Choroid plexus epithelial cell (primary cell): ENCODE data around the gene TADA2A.

Source experiments
- DNase-seq: peaks from one replicate; pipeline ENCODE4 v3.0.0-alpha.2; 2010; ENCODE audit warnings: low read depth
- H3K4me3 ChIP-seq: 2 replicates; pipeline ENCODE4 v1.5.1; 2011; ENCODE audit warnings: low read depth, mild to moderate bottlenecking, control low read depth, low read length, moderate library complexity
- TF ChIP-seq, protein P1 (sequence below): conservative IDR thresholded peaks from 2 replicates; pipeline ENCODE4 v1.5.1; 2011; ENCODE audit warnings: low read depth, mild to moderate bottlenecking, control low read depth, inconsistent platforms, low read length, moderate library complexity

The TADA2A gene

DNA sequence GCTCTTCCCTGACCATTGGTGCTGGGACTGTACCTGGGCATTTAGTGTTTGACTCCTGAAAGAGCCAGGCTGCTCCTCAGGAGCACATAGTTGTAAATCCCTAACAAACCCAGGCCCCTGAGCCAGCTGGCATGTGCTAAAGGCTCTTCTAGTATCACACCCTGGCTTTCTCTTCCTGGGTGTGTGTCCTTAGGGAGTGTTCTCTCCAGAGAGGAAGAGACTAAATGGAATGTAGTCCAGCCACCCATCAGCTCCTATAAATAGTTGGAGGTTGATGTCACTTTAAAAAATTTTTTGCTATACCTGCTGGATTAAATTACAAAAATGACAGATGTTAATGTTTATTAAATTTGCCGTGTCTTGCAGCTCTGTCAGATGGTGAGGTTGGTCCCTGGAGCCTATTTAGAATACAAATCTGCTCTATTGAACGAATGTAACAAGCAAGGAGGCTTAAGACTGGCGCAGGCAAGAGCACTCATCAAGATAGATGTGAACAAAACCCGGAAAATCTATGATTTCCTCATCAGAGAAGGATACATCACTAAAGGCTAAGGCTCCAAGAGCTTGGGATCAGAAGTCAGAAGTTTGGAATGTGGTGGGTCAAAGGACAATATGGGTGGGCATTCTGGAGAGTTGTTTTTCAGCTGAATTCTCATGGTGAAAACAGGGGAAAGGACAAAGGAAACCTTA, 69.9 kb downstream of the TADA2A start:
- no peak overlapping the region for H3K4me3 ChIP-seq
- TF ChIP-seq, protein P1, sequence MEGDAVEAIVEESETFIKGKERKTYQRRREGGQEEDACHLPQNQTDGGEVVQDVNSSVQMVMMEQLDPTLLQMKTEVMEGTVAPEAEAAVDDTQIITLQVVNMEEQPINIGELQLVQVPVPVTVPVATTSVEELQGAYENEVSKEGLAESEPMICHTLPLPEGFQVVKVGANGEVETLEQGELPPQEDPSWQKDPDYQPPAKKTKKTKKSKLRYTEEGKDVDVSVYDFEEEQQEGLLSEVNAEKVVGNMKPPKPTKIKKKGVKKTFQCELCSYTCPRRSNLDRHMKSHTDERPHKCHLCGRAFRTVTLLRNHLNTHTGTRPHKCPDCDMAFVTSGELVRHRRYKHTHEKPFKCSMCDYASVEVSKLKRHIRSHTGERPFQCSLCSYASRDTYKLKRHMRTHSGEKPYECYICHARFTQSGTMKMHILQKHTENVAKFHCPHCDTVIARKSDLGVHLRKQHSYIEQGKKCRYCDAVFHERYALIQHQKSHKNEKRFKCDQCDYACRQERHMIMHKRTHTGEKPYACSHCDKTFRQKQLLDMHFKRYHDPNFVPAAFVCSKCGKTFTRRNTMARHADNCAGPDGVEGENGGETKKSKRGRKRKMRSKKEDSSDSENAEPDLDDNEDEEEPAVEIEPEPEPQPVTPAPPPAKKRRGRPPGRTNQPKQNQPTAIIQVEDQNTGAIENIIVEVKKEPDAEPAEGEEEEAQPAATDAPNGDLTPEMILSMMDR: no peak
- DNase-seq: peak; percentile 84

DNA sequence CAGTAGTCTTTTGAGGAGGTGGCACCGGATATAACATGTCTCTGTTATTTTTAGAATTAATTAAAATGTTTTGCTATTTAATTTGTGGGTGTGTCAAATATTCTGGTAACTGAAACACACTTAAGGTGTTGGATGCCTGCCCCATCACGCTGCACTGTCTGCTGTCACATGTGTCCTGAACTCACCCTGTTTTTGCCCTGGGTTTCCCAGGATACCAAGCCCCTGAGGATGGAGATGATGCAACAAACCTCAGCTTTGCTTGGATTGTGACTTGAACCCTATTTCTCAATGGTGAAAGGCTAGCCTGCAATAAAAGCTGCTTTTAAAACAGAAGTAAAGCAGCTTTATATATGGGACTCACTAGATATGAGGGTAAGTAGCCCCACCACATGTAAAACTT, 71.5 kb downstream of the TADA2A start:
- TF ChIP-seq, protein P1: no peak
- peak; percentile 90 for DNase-seq
- no peak overlapping the region for H3K4me3 ChIP-seq

DNA sequence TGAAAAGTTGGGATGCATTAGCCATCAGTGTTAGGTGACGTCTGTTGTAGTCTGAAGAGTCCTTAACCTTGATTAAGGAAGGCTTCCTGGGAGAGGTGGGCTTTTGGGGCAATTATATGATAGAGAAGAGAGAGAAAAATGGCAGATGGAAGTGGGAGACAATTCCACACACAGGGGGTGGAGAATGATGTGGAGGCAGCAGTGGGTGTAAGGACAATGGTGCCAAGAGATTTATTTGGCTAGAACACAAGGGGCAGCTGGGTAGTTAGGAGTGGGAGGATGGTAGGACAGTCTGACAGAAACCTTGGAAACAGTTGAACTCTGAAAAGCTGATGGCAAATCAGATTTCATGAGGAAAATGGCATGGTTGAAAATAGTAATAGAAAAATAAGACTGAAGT, 72.3 kb downstream of the TADA2A start:
- DNase-seq: no peak
- TF ChIP-seq, protein P1: no peak
- no peak overlapping the region for H3K4me3 ChIP-seq

DNA sequence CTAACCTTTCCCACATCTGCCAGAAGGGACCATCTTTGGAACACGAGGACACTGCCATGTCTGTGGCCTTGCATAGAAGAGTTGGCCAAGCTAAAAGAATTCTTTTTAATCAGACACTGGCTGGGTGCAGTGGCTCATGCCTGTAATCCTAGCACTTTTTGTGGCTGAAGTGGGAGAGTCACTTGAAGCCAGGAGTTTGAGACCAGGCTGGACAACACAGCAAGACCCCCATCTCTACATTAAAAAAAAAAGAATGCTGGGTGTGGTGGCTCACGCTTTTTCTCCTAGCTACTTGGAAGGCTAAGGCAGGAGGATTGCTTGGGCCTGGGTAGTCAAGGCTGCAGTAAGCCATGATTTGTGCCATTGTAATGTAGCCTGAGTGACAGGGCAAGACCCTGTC, 73.7 kb downstream of the TADA2A start:
- no peak overlapping the region for H3K4me3 ChIP-seq
- DNase-seq: no peak
- TF ChIP-seq, protein P1: no peak

DNA sequence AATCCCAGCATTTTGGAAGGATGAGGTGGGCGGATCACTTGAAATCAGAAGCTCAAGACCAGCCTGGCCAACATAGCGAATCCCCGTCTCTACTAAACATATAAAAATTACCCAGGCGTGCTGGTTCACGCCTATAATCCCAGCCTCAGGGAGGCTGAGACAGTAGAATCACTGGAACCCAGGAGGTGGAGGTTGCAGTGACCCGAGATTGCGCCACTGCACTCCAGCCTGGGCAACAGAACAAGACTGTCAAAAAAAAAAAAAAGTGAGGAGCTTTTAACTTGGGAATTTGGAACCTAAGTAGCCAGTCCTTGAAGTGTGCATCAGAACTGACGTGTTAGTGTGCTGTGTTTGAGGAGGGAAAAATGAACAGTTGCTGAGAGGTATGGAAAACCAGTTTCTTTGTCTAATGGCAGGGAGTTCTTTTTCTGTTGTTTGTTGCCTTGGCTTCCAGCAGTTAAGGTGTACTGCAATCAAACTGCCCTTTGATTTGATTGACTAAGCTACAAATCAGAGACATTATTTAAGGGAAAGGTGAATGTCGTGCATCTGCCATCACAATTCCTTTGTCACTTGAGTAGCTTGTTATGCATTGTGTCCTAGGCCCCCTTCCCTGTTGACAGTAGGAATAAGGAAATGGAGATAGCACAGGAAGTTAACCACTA, 74.4 kb downstream of the TADA2A start:
- TF ChIP-seq, protein P1: no peak
- no peak for DNase-seq
- H3K4me3 ChIP-seq: no peak overlapping the region

DNA sequence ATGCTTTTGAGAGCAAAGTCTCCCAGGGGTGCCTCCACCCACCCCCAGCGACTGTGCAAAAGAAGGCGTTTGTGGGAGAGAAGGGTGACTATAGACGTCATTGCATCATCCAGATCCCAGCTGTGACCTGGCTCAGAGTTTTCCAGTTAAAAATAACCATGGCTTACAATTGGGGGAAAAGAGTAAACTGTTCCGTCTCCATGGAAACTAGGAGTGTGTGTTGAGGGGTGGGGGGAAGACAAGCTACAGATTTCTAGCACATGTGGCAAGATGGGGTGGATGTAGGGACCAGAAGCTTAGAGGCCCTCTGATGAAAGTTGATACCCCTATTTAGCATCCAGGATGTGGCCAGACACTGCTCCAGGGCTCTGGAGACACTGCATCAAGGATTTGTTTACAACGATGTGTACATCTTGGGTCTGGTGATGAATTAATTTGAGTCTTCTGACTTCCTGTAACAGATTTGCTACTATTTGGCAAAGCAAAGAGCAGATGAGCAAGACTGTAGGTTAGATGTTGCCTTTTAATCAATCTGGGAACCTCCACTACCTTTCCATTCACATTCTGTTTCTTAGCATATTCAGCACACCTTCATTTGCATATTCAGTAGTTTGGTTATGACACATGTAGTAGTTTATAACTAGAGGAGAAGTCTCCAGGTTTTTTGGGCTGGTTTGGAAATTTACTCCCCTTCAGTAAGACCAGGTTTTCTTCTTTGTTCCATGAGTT, 76.8 kb downstream of the TADA2A start:
- DNase-seq: peak; percentile 96
- H3K4me3 ChIP-seq: no peak overlapping the region
- TF ChIP-seq, protein P1: no peak
